Tibial artery (tissue), 4 donors: ENCODE results near the gene MT1G.

Source experiments
- DNase-seq, 2 donors: peaks; one replicate each; pipeline ENCODE4 v3.0.0-alpha.2; 2019
- H3K27ac ChIP-seq, 2 donors: fragments of 200-600 bp; sonication (generic) in 1 of 2; 1 replicate in 1 of 2; 2 replicates in 1 of 2; pipeline ENCODE4 v1.5.1; 2018 to 2019; ENCODE audit warnings: mild to moderate bottlenecking in 1 of 2
- H3K27me3 ChIP-seq, 2 donors: fragments of 200-600 bp; sonication (generic) in 1 of 2; one replicate each; pipeline versions ENCODE4 v1.5.1 to v1.6.0; 2016 to 2019
- H3K36me3 ChIP-seq, 3 donors: fragments of 200-600 bp; sonication (generic) in 2 of 3; one replicate each; pipeline ENCODE4 v1.5.1; 2016 to 2019; ENCODE audit warnings: mild to moderate bottlenecking in 2 of 3
- H3K4me1 ChIP-seq, 4 donors: fragments of 200-600 bp; sonication (generic) in 2 of 4; 1 replicate in 3 of 4; 2 replicates in 1 of 4; pipeline ENCODE4 v1.5.1; 2016 to 2019
- H3K4me3 ChIP-seq, 2 donors: fragments of 200-600 bp; sonication (generic) in 1 of 2; 1 replicate in 1 of 2; 2 replicates in 1 of 2; pipeline ENCODE4 v1.5.1; 2018 to 2019; ENCODE audit warnings: mild to moderate bottlenecking in 2 of 2
- H3K9me3 ChIP-seq, 3 donors: fragments of 200-600 bp; sonication (generic) in 1 of 3; one replicate each; pipeline ENCODE4 v1.5.1; 2016 to 2019
- intact Hi-C: fragments of 100-400 bp; cut with DNase I; formaldehyde crosslinking; loops from one replicate; pipeline ENCODE4 v1.15.0; 2023; ENCODE audit warnings: low total_unique reads
- TF ChIP-seq, protein P1 (sequence below), 2 experiments: fragments of 200-600 bp in 1 of 2; fragments of 450-650 bp in 1 of 2; IDR thresholded peaks; one replicate each; pipeline ENCODE4 v1.5.1; 2017 to 2019; ENCODE audit warnings: antibody characterized with exemption in 2 of 2, mild to moderate bottlenecking in 1 of 2, moderate library complexity in 1 of 2

MT1G gene

DNA sequence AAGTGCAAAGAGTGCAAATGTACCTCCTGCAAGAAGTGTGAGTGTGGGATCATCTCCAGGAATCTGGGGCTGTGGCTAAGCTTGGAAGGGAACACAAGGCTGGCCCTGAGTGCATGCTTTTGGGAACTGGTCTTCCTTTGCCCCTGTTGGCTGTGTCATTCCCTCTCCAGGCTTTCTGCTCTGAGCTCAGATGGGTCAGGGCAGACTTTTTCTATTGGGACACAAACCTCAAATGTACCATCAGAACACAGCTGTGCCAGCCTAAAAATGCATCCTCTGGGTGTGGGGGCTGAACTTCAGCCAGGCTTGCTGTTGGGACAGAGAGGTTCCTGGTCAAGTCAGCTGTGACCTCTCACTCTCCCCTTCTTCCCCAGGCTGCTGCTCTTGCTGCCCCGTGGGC, 15.3 kb downstream of the MT1G start:
- TF ChIP-seq, protein P1, sequence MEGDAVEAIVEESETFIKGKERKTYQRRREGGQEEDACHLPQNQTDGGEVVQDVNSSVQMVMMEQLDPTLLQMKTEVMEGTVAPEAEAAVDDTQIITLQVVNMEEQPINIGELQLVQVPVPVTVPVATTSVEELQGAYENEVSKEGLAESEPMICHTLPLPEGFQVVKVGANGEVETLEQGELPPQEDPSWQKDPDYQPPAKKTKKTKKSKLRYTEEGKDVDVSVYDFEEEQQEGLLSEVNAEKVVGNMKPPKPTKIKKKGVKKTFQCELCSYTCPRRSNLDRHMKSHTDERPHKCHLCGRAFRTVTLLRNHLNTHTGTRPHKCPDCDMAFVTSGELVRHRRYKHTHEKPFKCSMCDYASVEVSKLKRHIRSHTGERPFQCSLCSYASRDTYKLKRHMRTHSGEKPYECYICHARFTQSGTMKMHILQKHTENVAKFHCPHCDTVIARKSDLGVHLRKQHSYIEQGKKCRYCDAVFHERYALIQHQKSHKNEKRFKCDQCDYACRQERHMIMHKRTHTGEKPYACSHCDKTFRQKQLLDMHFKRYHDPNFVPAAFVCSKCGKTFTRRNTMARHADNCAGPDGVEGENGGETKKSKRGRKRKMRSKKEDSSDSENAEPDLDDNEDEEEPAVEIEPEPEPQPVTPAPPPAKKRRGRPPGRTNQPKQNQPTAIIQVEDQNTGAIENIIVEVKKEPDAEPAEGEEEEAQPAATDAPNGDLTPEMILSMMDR (IDR thresholded peaks at IDR 0.05): no peak
- Histone ChIP-seq H3K36me3 (no peaks in the 10 kb centered on the region), H3K4me1 (peaks cover 0 to 5% (median 2%) of the 10 kb centered on the region in 4 donors), H3K9me3 (no peaks in the 10 kb centered on the region), H3K27me3 (peaks cover 0 to 24% of the 10 kb centered on the region in 2 donors), H3K4me3 (no peak overlapping the region), H3K27ac (no peak overlapping the region)
- intact Hi-C loops: no loop called here
- no peak for DNase-seq

DNA sequence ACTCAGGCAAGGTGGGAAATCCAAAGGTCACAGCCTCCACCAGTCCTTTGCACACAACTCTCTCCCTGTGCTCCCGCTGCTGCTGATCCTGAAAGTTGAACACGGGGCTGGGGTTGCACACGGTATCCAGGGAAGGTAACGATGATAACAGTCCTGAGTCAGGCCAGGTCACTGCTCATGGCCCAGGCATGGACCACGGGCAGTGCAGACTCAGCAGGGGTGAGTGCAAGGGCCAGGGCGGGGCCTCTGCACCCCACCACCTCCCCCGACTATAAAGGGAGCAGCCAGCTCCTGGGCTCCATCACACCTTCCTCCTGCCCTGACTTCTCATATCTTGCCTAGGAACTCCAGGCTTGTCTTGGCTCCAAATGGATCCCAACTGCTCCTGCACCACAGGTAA, 16.3 kb downstream of the MT1G start, which contains the start of gene MT1B:
MT1B (plus strand) TSS at position 301 of the 400 bp plus-strand sequence; CDS start at position 369, 68 bp downstream.
- Histone ChIP-seq H3K4me3 (no peak within 1 kb of the TSS), H3K27ac (no peak within 1 kb of the TSS), H3K36me3 (no peaks in the 10 kb centered on the region), H3K27me3 (peaks cover 0 to 21% of the 10 kb centered on the region in 2 donors), H3K4me1 (no peaks in the 10 kb centered on the region), H3K9me3 (no peaks in the 10 kb centered on the region)
- TF ChIP-seq, protein P1 (IDR thresholded peaks at IDR 0.05): no peak
- intact Hi-C loops: no loop called here
- no peak for DNase-seq

DNA sequence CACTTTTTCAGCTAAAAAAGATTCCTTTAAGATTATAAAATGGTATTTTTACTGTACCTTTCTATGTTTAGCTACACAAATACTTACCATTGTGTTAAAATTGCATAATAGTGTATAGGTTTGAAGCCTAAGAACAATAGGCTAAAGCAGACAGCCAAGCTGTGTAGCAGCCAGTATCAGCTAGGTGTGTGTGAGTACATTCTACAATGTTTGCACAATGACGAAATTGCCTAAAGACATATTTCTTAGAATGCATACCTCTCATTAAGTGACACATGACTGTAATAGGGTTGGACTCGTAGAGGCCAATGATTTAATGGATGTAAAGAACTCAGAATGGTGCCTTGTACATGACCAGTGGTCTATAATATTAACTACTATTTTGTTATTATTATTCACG, 18.0 kb downstream of the MT1G start:
- Histone ChIP-seq H3K4me1 (no peaks in the 10 kb centered on the region), H3K9me3 (no peaks in the 10 kb centered on the region), H3K4me3 (no peak overlapping the region), H3K27me3 (peaks cover 0 to 21% of the 10 kb centered on the region in 2 donors), H3K27ac (no peak overlapping the region), H3K36me3 (no peaks in the 10 kb centered on the region)
- intact Hi-C loops: no loop called here
- TF ChIP-seq, protein P1 (IDR thresholded peaks at IDR 0.05): no peak
- no peak for DNase-seq

DNA sequence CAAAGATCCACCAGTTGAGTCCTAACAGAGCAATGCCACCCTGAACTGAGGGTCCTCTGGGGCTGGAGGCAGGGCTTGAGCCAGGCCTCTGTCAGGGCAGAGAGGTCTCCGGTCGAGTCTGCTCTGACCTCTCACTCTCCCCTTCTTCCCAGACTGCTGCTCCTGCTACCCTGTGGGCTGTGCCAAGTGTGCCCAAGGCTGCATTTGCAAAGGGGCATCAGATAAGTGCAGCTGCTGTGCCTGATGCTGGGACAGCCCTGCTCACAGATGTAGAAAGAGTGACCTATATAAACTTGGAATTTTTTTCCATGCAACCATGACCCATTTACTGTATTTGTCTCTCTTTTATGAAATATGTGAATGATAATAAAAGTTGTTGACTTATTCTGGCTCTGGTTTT, 18.6 kb downstream of the MT1G start:
- no peaks in the 10 kb centered on the region for H3K36me3 ChIP-seq
- no peak overlapping the region for H3K4me3 ChIP-seq
- no peaks in the 10 kb centered on the region for H3K9me3 ChIP-seq
- TF ChIP-seq, protein P1 (IDR thresholded peaks at IDR 0.05): no peak
- no peaks in the 10 kb centered on the region for H3K4me1 ChIP-seq
- no peak for DNase-seq
- peaks cover 0 to 21% of the 10 kb centered on the region in 2 donors for H3K27me3 ChIP-seq
- no peak overlapping the region for H3K27ac ChIP-seq
- intact Hi-C loops: no loop called here

DNA sequence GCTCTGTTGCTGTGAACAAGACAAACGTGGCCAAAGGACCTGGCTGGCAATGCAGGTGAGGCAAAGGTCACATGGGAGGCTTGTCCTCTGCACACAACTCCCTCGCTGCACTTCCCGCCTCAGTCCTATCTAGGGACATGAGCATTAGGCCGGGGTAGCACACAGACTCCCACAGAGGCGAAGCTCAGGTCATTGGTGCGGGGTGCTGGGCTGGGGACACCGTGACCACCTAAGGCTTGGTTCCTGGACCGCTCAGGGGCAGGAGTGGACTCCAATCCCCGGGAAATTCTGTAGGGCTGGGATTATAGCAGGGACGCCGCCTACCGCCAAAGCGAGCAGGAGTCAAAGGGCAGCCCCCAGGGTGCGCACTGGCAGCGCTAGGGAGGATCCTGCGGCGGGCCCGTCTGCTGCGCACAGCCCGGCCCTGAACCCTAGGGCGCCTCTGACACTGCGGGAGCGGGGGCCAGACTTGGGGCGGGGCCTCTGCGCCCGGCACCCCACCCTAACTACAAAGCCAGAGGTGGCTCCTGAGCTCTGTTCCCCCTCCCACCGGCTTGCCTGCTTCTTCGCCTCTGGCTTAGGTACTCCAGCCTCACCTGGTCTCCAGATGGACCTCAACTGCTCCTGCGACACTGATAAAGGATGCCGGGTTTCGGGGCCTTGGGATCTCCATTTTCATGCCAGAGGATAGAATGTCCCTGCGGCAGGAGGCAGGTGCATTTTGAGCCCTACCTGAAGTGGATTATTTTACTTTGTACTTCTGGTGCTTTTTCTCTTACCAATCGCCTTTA, 20.0 kb downstream of the MT1G start:
- no peak overlapping the region for H3K27ac ChIP-seq
- H3K36me3 ChIP-seq: no peaks in the 10 kb centered on the region
- intact Hi-C loops: no loop called here
- TF ChIP-seq, protein P1 (IDR thresholded peaks at IDR 0.05): no peak
- no peak for DNase-seq
- peaks cover 0 to 13% (median 8%) of the 10 kb centered on the region in 4 donors for H3K4me1 ChIP-seq
- peaks cover 0 to 21% of the 10 kb centered on the region in 2 donors for H3K27me3 ChIP-seq
- no peaks in the 10 kb centered on the region for H3K9me3 ChIP-seq
- no peak overlapping the region for H3K4me3 ChIP-seq
